Mammary epithelial cell (primary cell): ENCODE measurements around the gene HYAL1.

Experiments
- EZH2 ChIP-seq: IDR thresholded peaks from 2 replicates; pipeline ENCODE4 v1.6.1; 2012; ENCODE audit warnings: low read length, inconsistent platforms, borderline replicate concordance
- TF ChIP-seq, protein P1 (sequence below), 2 donors: IDR thresholded peaks in 1 of 2; conservative IDR thresholded peaks in 1 of 2; 2 replicates each; pipeline ENCODE4 v1.5.1; 2011 to 2012; ENCODE audit warnings: inconsistent platforms in 2 of 2, low read length in 2 of 2, mild to moderate bottlenecking in 2 of 2, control low read depth in 1 of 2, low read depth in 1 of 2; ENCODE audit not compliant: insufficient read depth in 1 of 2; ENCODE audit errors: extremely low read depth in 1 of 2

DNA sequence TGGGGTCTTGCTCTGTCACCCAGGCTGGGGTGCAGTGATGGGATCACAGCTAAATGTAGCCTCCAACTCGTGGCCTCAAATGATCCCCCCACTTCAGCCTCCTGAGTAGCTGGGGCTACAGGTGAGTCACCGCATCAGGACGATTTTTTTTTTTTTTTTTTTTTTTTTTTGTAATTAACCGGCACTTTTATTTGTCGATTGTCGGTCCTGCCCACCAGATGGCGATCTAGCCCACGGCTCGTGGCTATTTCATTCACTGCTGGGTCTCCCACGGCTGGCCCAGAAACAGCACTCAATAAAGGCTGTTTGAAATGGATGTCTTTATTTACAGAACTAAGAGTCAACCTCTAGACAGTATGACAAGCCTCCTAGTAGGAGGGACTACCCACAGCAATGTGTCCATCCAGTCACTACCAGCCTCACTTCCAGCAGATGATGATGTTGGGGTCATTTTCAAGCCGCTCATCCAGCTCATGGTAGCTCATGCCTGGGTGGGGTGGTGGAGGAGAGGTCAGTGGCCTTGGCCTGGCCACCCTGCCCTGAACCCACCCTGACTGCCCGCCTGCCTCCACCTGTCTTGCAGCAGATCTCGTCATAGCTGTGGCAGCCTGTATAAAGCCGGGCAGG lies 43.9 kb upstream of the HYAL1 start:
- TF ChIP-seq, protein P1, sequence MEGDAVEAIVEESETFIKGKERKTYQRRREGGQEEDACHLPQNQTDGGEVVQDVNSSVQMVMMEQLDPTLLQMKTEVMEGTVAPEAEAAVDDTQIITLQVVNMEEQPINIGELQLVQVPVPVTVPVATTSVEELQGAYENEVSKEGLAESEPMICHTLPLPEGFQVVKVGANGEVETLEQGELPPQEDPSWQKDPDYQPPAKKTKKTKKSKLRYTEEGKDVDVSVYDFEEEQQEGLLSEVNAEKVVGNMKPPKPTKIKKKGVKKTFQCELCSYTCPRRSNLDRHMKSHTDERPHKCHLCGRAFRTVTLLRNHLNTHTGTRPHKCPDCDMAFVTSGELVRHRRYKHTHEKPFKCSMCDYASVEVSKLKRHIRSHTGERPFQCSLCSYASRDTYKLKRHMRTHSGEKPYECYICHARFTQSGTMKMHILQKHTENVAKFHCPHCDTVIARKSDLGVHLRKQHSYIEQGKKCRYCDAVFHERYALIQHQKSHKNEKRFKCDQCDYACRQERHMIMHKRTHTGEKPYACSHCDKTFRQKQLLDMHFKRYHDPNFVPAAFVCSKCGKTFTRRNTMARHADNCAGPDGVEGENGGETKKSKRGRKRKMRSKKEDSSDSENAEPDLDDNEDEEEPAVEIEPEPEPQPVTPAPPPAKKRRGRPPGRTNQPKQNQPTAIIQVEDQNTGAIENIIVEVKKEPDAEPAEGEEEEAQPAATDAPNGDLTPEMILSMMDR (conservative IDR thresholded peaks at IDR 0.05 in 1 of 2, IDR thresholded peaks at IDR 0.05 in 1 of 2; ENCODE audit: extremely low read depth in 1 of 2, insufficient read depth in 1 of 2, low read depth in 1 of 2, low read length in 2 of 2), result peak; percentile 52 to 60
- TF ChIP-seq EZH2, result no peak
